ENCODE measurements around the gene R3HCC1L. TPM values are rescaled to one million over a fixed set of nuclear protein-coding genes. Genes with fewer than 3 reads are reported as not detected.

R3HCC1L gene
- total and polyA plus RNA-seq, 2 of the 4 experiments (the other 2 are of a cell fraction) = 8.3 to 14.7 TPM

DNA sequence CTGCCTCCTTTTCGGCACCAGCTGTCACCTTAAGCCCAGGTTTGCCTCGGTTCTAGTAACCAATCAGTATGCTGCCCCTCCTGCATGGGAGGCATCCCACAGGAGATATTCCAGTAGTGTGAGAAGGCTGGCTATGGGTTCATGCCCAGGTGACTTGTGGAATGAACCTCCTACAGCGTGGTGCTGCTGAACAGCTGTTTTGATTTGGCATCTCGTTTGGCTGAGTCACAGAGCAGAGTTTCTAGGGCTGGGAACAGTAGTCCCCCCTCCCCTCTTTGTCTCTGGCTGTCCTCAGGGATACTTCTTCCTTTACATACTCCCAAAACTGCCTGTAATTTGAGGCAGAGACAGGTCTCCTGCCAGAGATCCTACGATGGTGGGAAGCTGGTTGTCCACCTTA is 16.1 kb downstream of the R3HCC1L start:
- H3K27ac ChIP-seq (ENCODE audit: insufficient read depth, low read length) = no peak overlapping the region
- POLR2A ChIA-PET (ENCODE audit: unreplicated experiment) = no interaction called here
- no peak overlapping the region for H2AK5ac ChIP-seq (ENCODE audit: low read depth, low read length)
- no peaks in the 10 kb centered on the region for H3K27me3 ChIP-seq (ENCODE audit: control insufficient read depth, insufficient read depth, low read length)
- peak overlapping the region; percentile 74 for H2AK9ac ChIP-seq (replicated peaks; ENCODE audit: low read depth, low read length, poor library complexity)
- no peak overlapping the region for H2BK120ac ChIP-seq (ENCODE audit: low read depth, low read length)
- 0 out of 2 replicates have a peak, but pooled peaks cover 2% of the 10 kb centered on the region for H3K9me3 ChIP-seq (ENCODE audit: control insufficient read depth, insufficient read depth, low read length)
- H3K4me2 ChIP-seq (ENCODE audit: low read depth, low read length) = no peak overlapping the region
- no peaks in the 10 kb centered on the region for H3K36me3 ChIP-seq (ENCODE audit: control insufficient read depth, insufficient read depth, low read length)
- no peak overlapping the region for H4K5ac ChIP-seq (ENCODE audit: low read depth, low read length)
- H3K56ac ChIP-seq (ENCODE audit: extremely low read depth, insufficient read depth, low read length) = no peak overlapping the region
- no peak overlapping the region for H3K4me3 ChIP-seq (ENCODE audit: insufficient read depth, low read depth, low read length)
- no peak overlapping the region for H2BK15ac ChIP-seq (ENCODE audit: low read depth, low read length)
- dilution Hi-C loops (cut with HindIII; ENCODE audit: low sequenced_read_pairs, unreplicated experiment) (no loop called here), in situ Hi-C loops (cut with MboI; ENCODE audit: low sequenced_read_pairs) (no loop called here), intact Hi-C loops (cut with micrococcal nuclease) (no loop called here)
- peaks cover 8% of the 10 kb centered on the region for H3K9me1 ChIP-seq (ENCODE audit: insufficient read depth, low read length)
- no peak overlapping the region for H2BK20ac ChIP-seq (ENCODE audit: low read depth, low read length)
- WGBS, 2 experiments (ENCODE audit: extremely low coverage in 2 of 2, insufficient read length in 1 of 2) = 60% methylated on average over 1 of the region's 5 CpGs; no CpG with 5 or more reads in 1 of the 2 experiments
- peaks cover 7% of the 10 kb centered on the region for H3K4me1 ChIP-seq (ENCODE audit: control insufficient read depth, insufficient read depth, low read length)
- peak; percentile 60 for ATAC-seq (ENCODE audit: low read depth)
- H2AFZ ChIP-seq (replicated peaks; ENCODE audit: low read length, poor library complexity) = no peak overlapping the region
- H3K79me1 ChIP-seq (ENCODE audit: low read depth in 1 of 2, low read length in 2 of 2) = peaks cover 13 to 28% of the 10 kb centered on the region in 2 experiments
- peaks cover 14% of the 10 kb centered on the region; the same call in 1 of the 2 replicates for H4K20me1 ChIP-seq (ENCODE audit: insufficient read depth, low read length)
- no TSS peak for BruUV-seq (replicated peaks)
- no peak overlapping the region for H3K4ac ChIP-seq (ENCODE audit: low read depth, low read length)
- H3K9ac ChIP-seq (ENCODE audit: low read depth, low read length) = no peak overlapping the region
- no peak overlapping the region for H3K14ac ChIP-seq (replicated peaks; ENCODE audit: low read depth, low read length)
- no peak overlapping the region for H2BK5ac ChIP-seq (ENCODE audit: low read depth, low read length, poor library complexity, severe bottlenecking)
- DNase-seq = peak; percentile 56
- H4K8ac ChIP-seq (ENCODE audit: low read depth in 2 of 2, low read length in 2 of 2) = no peak overlapping the region
- TF ChIP-seq RCOR1 (IDR thresholded peaks at IDR 0.05; ENCODE audit: insufficient replicate concordance, low read length) (no peak), MAFK (IDR thresholded peaks at IDR 0.05; ENCODE audit: low read depth, low read length) (no peak), CHD1 (IDR thresholded peaks at IDR 0.05; ENCODE audit: low read depth, low read length) (no peak), MXI1 (IDR thresholded peaks at IDR 0.05; ENCODE audit: borderline replicate concordance, low read depth, low read length) (no peak), NFE2L2 (IDR thresholded peaks at IDR 0.05; ENCODE audit: low read depth, low read length) (no peak), POLR2A (IDR thresholded peaks at IDR 0.05; ENCODE audit: low read depth, low read length) (no peak), CEBPB (IDR thresholded peaks at IDR 0.05; ENCODE audit: low read depth, low read length) (no peak), FOS (IDR thresholded peaks at IDR 0.05; ENCODE audit: low read depth, low read length) (no peak), MAZ (IDR thresholded peaks at IDR 0.05; ENCODE audit: borderline replicate concordance, low read depth, low read length) (no peak)
- TF ChIP-seq, protein P1, sequence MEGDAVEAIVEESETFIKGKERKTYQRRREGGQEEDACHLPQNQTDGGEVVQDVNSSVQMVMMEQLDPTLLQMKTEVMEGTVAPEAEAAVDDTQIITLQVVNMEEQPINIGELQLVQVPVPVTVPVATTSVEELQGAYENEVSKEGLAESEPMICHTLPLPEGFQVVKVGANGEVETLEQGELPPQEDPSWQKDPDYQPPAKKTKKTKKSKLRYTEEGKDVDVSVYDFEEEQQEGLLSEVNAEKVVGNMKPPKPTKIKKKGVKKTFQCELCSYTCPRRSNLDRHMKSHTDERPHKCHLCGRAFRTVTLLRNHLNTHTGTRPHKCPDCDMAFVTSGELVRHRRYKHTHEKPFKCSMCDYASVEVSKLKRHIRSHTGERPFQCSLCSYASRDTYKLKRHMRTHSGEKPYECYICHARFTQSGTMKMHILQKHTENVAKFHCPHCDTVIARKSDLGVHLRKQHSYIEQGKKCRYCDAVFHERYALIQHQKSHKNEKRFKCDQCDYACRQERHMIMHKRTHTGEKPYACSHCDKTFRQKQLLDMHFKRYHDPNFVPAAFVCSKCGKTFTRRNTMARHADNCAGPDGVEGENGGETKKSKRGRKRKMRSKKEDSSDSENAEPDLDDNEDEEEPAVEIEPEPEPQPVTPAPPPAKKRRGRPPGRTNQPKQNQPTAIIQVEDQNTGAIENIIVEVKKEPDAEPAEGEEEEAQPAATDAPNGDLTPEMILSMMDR (conservative IDR thresholded peaks at IDR 0.05; ENCODE audit: low read depth, low read length) = no peak
- TF ChIP-seq, protein P2, sequence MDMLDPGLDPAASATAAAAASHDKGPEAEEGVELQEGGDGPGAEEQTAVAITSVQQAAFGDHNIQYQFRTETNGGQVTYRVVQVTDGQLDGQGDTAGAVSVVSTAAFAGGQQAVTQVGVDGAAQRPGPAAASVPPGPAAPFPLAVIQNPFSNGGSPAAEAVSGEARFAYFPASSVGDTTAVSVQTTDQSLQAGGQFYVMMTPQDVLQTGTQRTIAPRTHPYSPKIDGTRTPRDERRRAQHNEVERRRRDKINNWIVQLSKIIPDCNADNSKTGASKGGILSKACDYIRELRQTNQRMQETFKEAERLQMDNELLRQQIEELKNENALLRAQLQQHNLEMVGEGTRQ (IDR thresholded peaks at IDR 0.05; ENCODE audit: low read depth, low read length) = no peak
- TF ChIP-seq, protein P3, sequence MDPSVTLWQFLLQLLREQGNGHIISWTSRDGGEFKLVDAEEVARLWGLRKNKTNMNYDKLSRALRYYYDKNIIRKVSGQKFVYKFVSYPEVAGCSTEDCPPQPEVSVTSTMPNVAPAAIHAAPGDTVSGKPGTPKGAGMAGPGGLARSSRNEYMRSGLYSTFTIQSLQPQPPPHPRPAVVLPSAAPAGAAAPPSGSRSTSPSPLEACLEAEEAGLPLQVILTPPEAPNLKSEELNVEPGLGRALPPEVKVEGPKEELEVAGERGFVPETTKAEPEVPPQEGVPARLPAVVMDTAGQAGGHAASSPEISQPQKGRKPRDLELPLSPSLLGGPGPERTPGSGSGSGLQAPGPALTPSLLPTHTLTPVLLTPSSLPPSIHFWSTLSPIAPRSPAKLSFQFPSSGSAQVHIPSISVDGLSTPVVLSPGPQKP (IDR thresholded peaks at IDR 0.05; ENCODE audit: borderline replicate concordance, low read depth, low read length) = no peak
- CTCF ChIA-PET = interaction anchor here (1.1 kb wide), 1 partner anchor 1096 kb away, joined by 3 read pairs; no protein-coding TSS in a partner anchor
- no peak overlapping the region for H4K91ac ChIP-seq (ENCODE audit: insufficient read depth, low read depth, low read length)
- H3K23ac ChIP-seq (ENCODE audit: low read depth, low read length) = no peak overlapping the region
- no peak overlapping the region for H3K18ac ChIP-seq (ENCODE audit: low read depth, low read length)
